Pulmonary artery endothelial cell (primary cell): Measurements from ENCODE around the gene NAALADL2. TPM values are rescaled to one million over a fixed set of nuclear protein-coding genes. Genes with fewer than 3 reads are reported as not detected.
"Not testable (repeated sequence)": the region's sequence is repeated elsewhere in the genome, so short reads cannot be mapped to it uniquely, and the experiment has no call there.

Source experiments
- DNase-seq: peaks from one replicate; pipeline ENCODE4 v3.0.0-alpha.2; 2011; ENCODE audit warnings: low read depth, low spot score
- total RNA-seq: library from RNA; depleted of rRNA; stranded (reverse); fragments of >200 nt; gene quantifications from 2 replicates; pipeline ENCODE4 v1.2.3, GENCODE V29; 2014

Gene NAALADL2
- total RNA-seq, 1 donor from 2014 or later, result 3.4 TPM

DNA sequence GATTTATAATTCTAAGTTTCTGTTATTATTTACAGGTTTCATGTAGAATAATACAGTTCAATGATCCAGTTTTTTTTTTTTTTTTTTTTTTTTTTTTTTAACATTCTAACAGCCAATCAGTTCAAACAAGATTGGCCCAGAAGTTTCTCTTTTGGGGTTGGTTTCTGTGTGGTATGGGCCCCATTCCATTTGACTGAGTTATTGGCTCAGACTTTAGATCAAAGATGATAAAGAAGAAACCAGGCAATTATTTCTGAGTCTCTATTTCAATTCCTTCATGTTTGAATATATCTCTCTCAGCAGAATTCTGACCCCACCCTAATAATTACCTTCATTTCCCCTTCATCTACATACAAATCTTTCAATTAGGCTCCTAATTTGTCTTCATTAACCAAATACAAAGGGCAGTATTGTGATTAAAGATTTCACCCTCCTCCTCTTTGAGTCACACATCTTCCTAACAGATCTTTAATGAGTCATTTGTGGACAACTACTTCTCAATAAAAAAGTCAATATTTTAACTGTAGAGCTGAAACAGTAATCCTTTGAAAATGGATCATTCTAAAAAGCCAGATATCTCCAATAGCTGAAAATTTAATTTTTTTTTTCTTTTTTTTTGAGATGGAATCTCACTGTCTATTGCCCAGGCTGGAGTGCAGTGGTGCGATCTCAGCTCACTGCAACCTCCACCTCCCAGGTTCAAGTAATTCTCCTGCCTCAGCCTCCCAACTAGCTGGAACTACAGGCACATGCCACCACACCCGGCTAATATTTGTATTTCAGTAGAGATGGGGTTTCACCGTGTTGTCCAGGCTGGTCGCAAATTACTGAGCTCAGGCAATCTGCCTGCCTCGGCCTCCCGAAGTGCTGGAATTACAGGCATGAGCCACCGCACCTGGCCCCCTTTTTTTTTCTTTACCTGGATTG, 878.8 kb downstream of the NAALADL2 start:
- DNase-seq, result no peak

DNA sequence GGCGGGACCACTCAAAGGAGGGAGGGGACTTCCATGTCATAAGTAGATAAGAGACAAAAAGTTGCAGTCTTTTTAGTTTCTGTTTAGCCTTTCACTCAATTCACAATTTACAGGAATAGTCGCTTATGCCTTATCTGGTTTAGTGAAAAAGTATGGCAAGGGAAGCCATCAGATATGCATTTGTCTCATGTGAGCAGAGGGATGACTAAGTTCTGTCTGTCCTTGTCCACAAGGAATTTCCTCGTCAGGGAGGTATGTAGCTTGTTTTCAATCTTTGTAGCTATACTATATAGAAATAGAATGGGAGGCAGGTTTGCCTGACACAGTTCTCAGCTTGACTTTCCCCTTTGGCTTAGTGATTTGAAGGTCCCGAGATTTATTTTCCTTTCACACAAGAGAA, 882.8 kb downstream of the NAALADL2 start:
- DNase-seq, result no peak

DNA sequence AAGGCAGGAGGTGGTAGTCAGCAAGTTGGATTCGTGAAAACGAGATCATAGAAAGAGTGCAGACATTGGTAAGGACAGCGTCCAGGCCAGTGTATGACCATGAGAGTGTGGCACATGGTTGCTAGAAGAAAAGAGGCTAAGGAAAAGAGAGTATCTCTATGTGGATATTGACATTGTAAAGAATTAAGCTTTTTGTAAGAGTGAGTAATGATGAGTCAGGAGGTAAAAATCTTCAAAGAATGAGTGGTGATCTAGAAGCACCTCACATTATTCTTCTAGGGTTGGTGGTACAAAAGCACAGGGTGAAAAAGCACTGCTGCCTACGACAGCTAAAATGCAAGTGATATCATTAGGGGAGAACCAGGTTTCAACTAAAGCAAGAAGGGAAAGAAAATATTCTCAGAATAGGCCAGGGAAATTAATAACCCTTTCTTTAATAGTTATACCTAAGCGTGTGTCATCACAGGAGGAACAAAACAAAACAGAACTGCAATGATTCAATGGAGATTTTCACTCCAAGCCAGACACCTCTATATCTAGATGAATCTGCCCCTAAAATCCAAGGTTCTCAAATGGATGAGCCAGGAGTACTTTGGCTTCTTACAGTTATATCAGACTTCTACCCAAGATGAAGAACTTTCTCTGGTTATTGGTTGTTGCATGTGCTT, 884.7 kb downstream of the NAALADL2 start:
- no peak for DNase-seq

DNA sequence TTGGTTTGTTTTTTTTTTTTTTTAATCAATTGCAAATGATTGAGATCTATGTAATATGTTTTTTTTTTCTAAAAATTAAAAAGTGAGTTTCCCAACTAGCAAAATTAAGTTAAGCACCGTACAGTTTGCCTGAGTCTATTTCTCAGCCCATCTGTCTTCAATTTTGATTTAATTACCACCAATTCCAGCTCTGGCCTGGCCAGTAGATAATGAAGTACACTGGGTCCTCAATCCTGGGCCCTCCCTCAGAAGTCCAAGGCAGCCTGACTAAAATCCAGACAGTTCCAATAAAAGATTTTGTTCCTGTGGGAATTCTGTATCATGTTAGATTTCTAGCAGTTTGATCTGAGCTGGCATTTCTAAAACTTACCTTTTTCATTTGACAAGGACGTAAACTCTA, 887.2 kb downstream of the NAALADL2 start:
- no peak for DNase-seq

DNA sequence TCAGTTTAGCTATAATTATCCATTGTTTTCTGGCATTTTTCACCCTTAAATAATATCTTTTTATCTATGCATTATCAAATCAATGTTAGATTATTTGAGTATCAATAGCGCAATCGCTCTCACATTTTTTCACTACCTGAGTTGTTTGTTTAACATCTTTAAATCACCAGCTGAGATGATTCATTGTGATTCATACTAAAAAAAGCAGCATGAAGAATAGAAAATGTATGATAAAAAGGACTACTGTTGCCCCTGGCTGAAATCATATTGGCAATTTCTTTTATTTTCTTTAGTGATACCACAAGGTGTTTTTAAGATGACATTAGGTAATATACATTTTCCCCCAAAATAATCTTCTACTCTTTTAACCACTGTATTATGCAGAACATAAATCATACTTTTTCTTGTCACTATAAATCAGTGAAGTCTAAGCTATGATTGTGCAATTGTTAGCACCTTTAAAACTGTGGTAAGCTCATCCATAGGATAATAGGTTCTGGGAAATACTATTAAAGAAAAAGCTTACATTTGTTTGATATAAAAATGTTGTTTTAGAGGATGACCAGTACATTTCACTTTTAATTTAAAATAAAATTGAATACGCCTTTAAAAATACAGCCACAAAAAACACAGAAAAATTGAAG, 889.1 kb downstream of the NAALADL2 start:
- DNase-seq, result no peak

DNA sequence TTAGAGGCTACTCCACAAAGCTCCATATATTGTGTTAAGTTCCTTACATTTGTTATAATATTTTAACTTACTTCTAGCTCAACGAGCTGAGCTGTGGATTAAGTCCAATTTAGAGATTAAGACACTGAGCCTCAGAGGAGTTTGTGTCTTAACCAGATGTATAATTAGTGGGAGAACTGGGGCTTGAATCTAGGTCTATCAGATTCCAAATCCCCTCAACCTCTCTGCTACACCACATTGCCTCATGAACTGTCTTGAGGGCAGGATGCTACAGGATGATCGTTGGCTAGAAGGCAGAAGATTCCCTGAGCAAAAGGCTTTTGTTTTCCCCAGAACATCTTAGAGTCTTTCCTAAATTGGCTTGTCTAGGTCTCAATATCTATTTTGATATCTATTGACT, 890.8 kb downstream of the NAALADL2 start:
- no peak for DNase-seq

DNA sequence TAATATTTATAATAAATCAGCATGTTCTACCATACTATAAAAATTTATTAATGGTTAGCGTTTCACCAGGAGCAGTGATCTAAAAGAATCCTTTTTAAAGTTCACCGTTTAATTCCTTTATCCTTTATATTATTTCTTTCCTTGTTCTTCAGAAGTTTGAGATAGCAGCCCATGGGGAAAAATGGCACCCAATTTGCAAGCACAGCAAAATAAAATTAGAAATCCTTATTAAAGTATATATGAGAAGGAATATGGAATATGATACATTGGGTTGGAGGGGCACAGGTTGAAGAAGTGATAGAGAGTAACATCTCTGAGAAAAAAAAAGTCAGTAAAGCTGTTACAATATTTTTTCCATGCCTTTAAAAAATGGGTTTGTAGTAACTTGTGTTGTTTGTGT, 892.0 kb downstream of the NAALADL2 start:
- no peak for DNase-seq

DNA sequence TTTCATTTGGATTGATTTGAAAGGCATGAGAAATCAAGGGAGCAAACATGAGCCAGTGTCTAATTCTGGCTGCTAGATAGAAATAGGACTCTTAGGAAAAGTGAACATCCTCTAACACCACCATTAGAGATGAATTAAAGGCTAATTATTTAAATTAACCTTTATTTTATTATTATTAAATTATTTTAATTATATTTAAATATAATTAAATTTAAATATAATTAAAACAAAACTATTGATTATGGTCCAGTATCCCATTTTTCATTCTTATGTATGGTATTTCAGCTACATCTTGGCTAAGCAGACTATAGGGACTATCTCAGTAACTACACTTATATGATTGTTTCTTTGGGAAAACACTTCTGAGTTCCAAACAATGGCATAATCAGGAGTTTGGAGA, 904.8 kb downstream of the NAALADL2 start:
- no peak for DNase-seq

DNA sequence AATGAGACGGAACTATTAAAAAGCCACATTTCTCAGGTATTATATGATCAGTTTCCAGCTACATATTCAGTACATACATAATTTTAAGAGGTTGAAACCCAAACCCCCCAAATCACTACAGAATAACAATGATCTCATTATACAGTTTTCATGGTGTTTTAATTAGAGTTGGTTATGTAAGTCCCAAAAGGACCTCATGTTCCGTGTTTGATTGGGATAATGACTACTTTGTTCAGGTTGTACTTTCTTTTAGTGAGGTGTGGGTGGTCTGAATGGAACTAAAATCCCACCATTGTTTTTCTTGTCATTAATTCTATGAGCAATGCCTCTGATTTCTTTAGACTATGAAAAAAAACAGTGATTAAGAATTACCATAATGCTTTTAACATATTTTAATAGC, 905.6 kb downstream of the NAALADL2 start:
- DNase-seq, result no peak

DNA sequence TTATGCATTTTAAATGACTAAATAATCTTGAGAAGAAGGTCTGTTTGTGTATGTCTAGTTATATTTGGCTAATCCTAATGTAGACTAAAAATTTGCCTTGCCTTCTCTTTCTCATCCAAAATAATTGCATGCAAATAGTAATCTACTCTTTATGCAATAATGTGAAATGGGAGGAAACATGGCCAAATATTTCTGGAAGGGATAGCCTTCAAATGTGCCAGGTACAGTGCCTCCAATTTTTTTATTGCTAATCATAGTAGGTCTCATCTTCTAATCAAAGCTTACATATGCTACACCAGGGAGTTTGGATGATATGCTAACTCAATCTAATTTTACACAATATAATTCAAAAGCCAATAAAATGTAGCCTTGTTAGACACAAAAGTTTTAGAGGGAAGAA, 911.3 kb downstream of the NAALADL2 start:
- DNase-seq, result no peak

DNA sequence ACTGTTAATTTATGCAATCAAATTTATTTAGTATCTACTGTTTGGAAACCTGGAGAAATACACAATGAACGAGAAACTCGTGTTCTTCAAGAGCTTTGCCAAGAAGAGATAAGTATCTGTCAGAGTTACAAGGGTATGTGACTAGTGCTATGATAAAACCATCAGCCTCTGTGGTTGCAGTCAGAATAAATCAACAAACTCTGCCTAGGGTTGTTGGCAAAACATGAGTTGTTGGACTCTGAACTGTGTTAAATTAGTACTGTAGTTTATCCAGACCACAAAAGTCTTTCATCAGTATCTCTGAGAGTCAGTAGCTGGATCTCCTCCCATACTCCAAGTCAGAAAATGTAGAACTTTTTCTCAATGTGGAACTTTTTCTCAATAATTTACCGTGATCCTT, 918.4 kb downstream of the NAALADL2 start:
- no peak for DNase-seq

DNA sequence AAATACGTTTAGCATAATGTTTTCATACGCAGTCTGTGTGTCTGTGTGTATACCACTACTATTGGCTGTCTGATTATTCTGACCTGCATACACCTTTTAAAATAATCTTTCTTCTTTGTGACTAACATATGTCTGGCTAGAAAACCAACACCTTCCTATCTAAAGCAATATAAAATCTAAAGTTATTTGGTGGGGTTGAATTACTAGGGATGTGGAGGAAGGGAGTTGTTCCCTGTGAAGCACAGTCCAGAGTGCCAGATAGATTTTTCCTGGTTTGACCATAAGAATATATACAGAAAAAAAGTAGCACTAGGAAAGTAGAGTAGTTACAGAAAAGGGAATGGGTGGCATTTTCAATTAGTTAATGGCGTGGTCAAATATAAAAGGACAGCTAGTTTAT, 918.8 kb downstream of the NAALADL2 start:
- DNase-seq, result no peak

DNA sequence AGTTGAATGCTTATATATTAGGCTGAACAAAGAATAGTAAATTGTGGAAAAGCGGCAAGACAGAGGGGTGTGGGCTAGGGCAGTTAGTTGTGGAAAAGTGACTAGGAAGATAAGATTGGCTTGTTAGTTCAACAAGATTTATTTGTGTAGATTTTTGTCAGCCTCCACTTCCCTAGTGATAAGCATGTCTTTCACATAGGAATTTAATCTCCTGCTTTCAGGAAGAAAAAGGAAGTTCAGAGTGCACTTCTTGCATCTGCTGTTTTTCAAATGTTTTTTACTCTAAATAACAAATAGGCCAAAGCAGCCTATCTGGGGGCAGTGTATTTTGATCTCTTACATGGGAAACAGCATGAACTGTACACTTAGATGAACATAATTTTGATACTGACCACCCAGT, 919.9 kb downstream of the NAALADL2 start:
- DNase-seq, result peak; percentile 1

DNA sequence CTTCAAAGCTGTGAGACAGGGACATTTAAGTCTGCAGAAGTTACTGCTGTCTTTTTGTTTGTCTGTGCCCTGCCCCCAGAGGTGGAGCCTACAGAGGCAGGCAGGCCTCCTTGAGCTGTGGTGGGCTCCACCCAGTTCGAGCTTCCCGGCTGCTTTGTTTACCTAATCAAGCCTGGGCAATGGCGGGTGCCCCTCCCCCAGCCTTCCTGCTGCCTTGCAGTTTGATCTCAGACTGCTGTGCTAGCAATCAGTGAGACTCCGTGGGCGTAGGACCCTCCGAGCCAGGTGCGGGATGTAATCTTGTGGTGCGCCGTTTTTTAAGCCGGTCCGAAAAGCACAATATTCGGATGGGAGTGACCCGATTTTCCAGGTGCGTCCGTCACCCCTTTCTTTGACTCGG, 928.0 kb downstream of the NAALADL2 start:
- DNase-seq, result not testable (repeated sequence)

DNA sequence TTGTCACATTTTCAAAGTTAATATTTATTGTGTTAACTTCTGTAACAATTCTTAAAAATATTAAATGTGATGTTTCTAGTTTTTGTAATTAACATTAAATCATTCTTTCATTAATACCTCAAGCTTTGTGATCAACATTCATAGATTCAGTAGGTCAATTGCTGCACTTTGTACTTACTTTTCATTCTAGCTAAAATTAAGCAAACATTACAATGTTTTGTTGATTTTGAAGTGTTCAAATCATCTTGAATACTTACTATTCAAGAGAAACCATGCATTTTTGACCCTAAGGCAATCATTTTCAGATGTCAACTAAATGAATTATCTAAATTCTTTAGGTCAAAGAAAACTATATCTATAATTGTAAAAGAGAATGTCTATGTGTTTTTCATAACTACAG, 933.1 kb downstream of the NAALADL2 start:
- DNase-seq, result no peak

DNA sequence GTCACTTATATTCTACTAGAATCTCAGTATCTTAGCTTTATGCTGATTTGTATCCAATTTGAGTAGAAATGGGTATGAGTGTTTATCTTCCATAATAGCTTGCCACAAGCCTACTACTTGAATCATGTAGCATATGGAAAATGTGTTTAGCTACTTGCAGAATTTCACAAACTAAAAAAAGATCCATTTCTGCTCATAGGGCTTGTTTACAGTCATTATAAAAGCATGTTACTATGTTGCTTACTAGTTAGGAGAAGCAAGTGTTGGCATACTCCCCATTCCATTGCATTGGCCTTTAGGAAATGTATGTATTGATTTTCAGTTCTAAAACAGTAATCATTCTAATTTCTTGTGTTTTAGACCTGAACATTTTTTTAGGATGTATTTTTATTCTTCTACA, 939.2 kb downstream of the NAALADL2 start:
- no peak for DNase-seq

DNA sequence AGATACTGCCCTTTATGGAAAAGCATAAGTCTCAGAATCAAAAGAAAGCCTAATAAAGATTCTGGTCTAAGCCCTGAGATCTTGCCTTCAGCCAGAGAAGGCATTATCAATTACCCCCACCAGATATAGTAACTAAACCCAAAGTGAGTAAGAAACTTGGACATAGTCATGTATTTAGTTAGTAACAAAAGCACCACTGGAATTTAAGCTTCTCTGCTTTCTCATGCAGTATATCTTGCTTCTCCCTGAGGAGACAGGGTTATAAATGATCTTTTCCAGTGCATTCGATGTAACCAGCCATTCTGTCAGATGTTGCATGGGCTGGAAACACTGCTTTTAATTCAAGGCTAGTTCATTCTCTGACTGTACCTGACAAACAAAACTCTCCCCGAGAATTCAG, 946.7 kb downstream of the NAALADL2 start:
- DNase-seq, result no peak

DNA sequence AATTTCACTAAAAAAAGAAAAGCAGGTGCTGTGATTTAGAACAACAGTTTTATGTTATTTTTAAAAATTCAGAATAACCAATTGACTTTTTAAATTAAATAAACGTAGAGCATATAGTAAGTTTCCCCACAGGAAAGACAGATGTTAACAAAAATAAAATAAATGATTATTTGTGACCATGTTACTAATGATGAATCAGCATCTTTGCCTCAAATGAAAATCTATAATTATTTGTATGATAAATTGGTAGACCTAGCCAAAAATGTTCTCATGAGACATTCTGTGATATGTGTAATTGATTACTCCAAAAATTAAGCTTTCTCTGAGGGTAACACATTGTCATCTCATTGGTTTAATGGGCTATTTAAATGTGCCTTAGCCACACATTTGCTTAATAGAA, 948.0 kb downstream of the NAALADL2 start:
- no peak for DNase-seq

DNA sequence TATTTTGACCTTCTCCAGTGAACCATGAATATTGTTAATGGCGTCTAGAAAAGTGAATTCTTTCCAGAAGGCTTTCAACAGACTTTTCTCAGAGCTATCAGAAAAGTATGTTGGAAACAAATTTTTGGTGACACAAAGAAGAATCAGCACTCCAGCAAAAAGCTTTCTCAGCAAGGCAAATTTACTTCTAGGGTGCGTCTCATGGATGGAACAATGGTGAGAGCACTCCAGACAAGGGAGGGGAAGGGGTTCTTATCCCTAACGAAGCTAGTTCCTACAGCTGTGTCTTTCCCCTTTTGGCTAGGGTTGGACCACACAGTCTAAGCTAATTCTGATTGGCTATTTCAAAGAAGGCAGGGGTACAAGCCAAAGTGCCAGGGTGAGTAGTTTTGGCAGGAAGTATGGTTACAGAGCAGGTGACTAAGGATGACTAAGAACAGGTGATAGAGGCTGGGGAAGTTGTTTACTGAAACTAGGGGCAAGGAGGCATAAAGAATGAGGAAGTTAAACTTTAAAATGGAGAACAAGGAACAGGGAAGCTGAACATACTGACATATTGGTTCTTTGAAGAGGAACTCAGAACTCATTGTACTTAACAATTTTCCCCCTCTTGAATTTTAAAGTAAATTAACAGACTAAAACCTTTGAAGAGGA, 959.8 kb downstream of the NAALADL2 start:
- no peak for DNase-seq

DNA sequence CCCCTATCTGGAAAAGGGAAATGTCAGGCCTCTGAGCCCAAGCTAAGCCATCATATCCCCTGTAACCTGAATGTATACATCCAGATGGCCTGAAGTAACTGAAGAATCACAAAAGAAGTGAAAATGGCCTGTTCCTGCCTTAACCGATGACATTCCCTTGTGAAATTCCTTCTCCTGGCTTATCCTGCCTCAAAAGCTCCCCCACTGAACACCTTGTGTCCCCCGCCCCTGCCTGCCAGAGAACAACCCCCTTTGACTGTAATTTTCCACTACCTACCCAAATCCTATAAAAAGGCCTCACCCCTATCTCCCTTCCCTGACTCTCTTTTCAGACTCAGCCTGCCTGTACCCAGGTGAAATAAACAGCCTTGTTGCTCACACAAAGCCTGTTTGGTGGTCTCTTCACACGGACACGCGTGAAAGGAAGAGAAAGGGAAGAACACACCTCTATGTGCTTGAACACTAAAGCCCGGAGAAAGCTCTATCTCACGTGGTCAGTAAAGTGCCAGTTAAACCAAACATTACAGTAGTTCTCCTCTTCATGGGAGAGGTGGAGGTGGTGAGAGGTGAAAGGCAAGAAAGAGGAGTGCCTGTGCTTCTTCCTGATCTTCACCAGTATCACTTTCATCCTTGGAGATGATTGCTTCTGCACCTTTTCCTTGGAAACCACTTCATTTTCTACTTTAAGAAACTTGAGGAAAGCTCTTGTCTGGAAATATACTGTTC, 963.8 kb downstream of the NAALADL2 start:
- not testable (repeated sequence) for DNase-seq

DNA sequence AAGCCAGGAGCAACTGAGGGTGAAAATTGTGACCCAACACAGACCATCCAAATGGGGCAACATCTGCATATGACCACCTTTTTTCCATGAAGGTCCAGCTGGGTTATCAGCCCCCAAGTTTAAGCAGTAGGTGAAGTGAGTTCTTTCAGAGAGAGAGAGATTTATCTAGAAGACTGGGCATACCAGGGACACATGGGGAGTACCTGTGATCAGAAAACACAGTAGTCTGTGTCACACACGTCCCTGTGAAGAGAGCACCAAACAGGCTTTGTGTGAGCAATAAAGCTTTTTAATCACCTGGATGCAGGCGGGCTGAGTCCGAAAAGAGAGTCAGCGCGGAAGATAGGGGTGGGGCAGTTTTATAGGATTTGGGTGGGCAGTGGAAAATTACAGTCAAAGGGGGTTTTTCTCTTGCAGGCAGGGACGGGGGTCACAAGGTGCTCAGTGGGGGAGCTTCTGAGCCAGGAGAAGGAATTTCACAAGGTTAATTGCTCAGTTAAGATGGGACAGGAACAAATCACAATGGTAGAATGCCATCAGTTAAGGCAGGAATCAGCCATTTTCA, 966.0 kb downstream of the NAALADL2 start:
- not testable (repeated sequence) for DNase-seq
